Stimulated activated CD4-positive, alpha-beta T cell treated with anti-CD3 and anti-CD28 coated beads, Interleukin-12 subunit alpha, Interleukin-12 subunit beta, amount 100 ng/mL, for 4 hours (primary cell): ENCODE data around the gene SNAPC4.
"Not testable (repeated sequence)": the region's sequence is repeated elsewhere in the genome, so short reads cannot be mapped to it uniquely, and the experiment has no call there.

ENCODE experiments used
- DNase-seq: peaks from one replicate; pipeline ENCODE4 v3.0.0-alpha.2; 2020

SNAPC4 gene

DNA sequence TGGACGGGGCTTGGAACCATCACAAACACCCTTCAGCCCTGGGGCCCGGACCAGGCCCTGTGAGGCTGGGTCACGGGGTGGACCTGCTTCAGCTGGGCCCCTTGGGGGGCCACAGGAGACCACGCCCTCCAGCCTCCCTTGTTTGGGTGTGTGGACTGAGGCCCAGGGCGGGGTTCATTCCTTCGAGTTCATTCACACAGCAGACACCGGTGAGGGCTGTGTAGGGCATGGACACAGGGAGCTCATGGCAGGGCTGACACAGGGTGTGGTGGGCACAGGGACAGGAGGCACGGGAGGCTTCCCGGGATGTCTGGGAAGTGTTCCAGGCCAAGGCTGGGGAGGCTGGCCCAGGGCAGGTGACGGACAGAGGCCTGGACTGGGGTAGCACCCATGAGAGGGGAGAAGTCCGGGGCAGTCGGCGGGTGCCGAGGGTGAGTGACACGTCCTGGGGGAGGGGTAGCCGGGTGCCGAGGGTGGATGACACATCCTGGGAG lies 45.3 kb downstream of the SNAPC4 start:
- no peak for DNase-seq

DNA sequence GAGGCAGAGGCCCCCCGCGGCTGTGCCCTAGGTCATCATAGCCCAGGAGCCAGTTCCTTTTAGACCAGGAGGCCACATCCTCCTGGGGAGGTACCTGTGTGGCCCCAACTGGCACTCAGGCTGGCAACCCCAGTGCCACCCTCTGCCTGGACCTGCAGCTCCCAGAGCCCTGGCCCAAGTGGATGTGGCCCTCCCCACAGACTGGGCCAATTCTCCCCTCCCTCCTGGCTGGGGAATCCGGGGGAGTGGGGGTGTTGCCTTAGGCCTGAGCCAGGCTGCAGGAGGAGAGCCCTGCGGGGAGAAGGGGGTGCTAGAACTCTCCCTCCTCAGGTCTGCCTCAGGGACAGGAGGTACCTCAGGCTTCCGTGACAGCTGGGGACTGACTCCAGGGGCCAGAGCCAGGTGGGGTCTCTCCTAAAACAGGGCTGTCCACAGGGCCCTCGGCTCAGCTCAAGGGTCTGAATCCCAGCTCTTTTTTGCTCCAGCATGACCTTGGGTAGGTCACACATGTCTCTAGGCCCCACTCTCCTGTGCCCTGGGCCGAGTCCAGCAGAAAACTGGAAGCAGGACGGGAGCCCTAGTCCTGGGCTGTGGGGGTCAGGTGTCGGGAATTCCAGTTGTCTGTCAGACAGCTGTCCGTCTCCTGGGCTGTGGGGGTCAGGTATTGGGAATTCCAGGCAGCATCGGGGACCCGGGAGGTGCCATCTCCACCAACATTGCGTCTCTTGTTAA lies 46.0 kb downstream of the SNAPC4 start:
- no peak for DNase-seq

- DNase-seq: no peak
These were observed 46.9 kb downstream of the SNAPC4 start for GRCh38 chr9:136353088-136353487.

DNA sequence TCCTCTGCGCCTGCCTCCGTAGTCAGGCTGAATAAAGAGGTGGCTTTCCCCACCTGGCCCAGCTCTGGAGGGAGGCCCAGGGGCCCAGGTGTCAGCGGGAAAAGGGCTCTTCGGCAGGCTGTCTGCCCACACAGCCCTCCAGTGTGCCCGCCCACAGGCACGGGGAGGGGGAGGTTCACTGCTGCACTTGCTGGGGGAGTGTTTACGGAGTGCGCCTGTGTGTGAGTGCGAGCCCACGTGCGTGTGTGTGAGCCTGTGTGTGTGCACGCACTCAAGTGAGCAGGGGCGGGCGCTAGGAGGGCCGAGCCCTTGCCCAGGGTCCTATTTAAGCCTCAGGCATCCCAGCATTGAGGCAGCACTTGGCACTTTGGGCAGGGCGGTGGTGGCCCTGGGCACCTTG lies 47.3 kb downstream of the SNAPC4 start:
- DNase-seq: no peak

GRCh38 chr9:136351868-136352267 lies 48.1 kb downstream of the SNAPC4 start:
- DNase-seq: not testable (repeated sequence)

- no peak for DNase-seq
These were observed 48.6 kb downstream of the SNAPC4 start for GRCh38 chr9:136351252-136351800.
